PC-9 (cell line): ENCODE data around the gene CIZ1. TPM values are rescaled to one million over a fixed set of nuclear protein-coding genes. Genes with fewer than 3 reads are reported as not detected.

ENCODE experiments used
- BruUV-seq: library from RNA; stranded (reverse); fragments of 400-500 nt; replicated peaks from 2 replicates; lab custom pipeline; 2021; lab: Mats Ljungman, UMichigan
- CTCF ChIA-PET: fragments of 300-600 bp; sonication (Branson Sonifier 250); formaldehyde crosslinking; loops from one replicate; lab custom pipeline; 2022; ENCODE audit warnings: antibody characterized with exemption; lab: Charles Lee
- POLR2A ChIA-PET: fragments of 300-600 bp; sonication (Branson Sonifier 250); formaldehyde crosslinking; loops from one replicate; lab custom pipeline; 2022; ENCODE audit warnings: antibody characterized with exemption; ENCODE audit not compliant: unreplicated experiment; lab: Charles Lee
- DNase-seq, 2 experiments: peaks; one replicate each; pipeline versions ENCODE4 v3.0.0 to v3.0.0-alpha.2; 2015 to 2022; ENCODE audit warnings: mixed read lengths in 1 of 2
- H2AFZ ChIP-seq: fragments of 200-600 bp; sonication (generic); 2 replicates; pipeline ENCODE4 v1.8.1; 2017; ENCODE audit warnings: antibody characterized with exemption
- H3F3A ChIP-seq: fragments of 200-600 bp; sonication (generic); 2 replicates; pipeline ENCODE4 v1.8.1; 2017; ENCODE audit warnings: antibody characterized with exemption, mild to moderate bottlenecking, low read depth; ENCODE audit not compliant: insufficient read depth
- H3K27ac ChIP-seq: fragments of 200-600 bp; sonication (generic); 2 replicates; pipeline ENCODE4 v1.6.1; 2016; ENCODE audit warnings: mixed run types
- H3K27me3 ChIP-seq: fragments of 200-600 bp; sonication (generic); 2 replicates; pipeline ENCODE4 v1.6.1; 2016; ENCODE audit warnings: low read depth, mixed run types; ENCODE audit not compliant: insufficient read depth
- H3K36me3 ChIP-seq: fragments of 200-600 bp; sonication (generic); 2 replicates; pipeline ENCODE4 v1.6.1; 2016; ENCODE audit warnings: low read depth, mixed run types
- H3K4me1 ChIP-seq: fragments of 200-600 bp; sonication (generic); replicated peaks from 2 replicates; pipeline ENCODE4 v1.6.1; 2016; ENCODE audit warnings: mixed run types; ENCODE audit not compliant: insufficient read depth
- H3K4me2 ChIP-seq: fragments of 200-600 bp; sonication (generic); 2 replicates; pipeline ENCODE4 v1.6.1; 2017; ENCODE audit warnings: mixed run types
- H3K4me3 ChIP-seq: fragments of 200-600 bp; sonication (generic); 2 replicates; pipeline ENCODE4 v1.6.1; 2016; ENCODE audit warnings: mixed run types
- H3K79me2 ChIP-seq: fragments of 200-600 bp; sonication (generic); 2 replicates; pipeline ENCODE4 v1.6.1; 2017; ENCODE audit warnings: low read depth, mixed run types
- H3K9me2 ChIP-seq: fragments of 200-600 bp; sonication (generic); 2 replicates; pipeline ENCODE4 v1.8.1; 2017; ENCODE audit warnings: mild to moderate bottlenecking; ENCODE audit not compliant: insufficient read depth
- H3K9me3 ChIP-seq: fragments of 200-600 bp; sonication (generic); 2 replicates; pipeline ENCODE4 v1.8.1; 2016; ENCODE audit warnings: low read depth; ENCODE audit not compliant: insufficient read depth
- H4K20me1 ChIP-seq: fragments of 200-600 bp; sonication (generic); 2 replicates; pipeline ENCODE4 v1.8.1; 2017; ENCODE audit not compliant: insufficient read depth
- CTCF ChIP-seq: fragments of 200-600 bp; sonication (generic); conservative IDR thresholded peaks from 2 replicates; pipeline ENCODE4 v1.6.1; 2017; ENCODE audit warnings: mixed run types, antibody characterized with exemption, mild to moderate bottlenecking, moderate library complexity
- EZH2 ChIP-seq: fragments of 200-600 bp; sonication (generic); IDR thresholded peaks from 2 replicates; pipeline ENCODE4 v1.8.0; 2017; ENCODE audit warnings: antibody characterized with exemption, low read depth
- intact Hi-C: fragments of 100-400 bp; cut with micrococcal nuclease; formaldehyde crosslinking; loops from one replicate; pipeline ENCODE4 v1.10.0; 2022; ENCODE audit not compliant: unreplicated experiment
- total RNA-seq: library from RNA; stranded (reverse); gene quantifications from 2 replicates; pipeline ENCODE4 v1.2.3, GENCODE V29; 2021

CIZ1 gene
- total RNA-seq, 1 experiment from 2014 or later, result 213 TPM

- no peak overlapping the region for H3K4me2 ChIP-seq
- H3F3A ChIP-seq, result peaks cover 8% of the 10 kb centered on the region
- intact Hi-C loops, result no loop called here
- peaks cover 8% of the 10 kb centered on the region for H3K4me1 ChIP-seq
- H3K4me3 ChIP-seq, result no peak overlapping the region
- no peaks in the 10 kb centered on the region for H3K9me3 ChIP-seq
- BruUV-seq, result no TSS peak
- H3K36me3 ChIP-seq, result peaks cover 10% of the 10 kb centered on the region; the same call in 1 of the 2 replicates
- no peaks in the 10 kb centered on the region for H4K20me1 ChIP-seq
- no peak overlapping the region for H2AFZ ChIP-seq
- H3K27ac ChIP-seq, result no peak overlapping the region
- no peak for DNase-seq
- H3K27me3 ChIP-seq, result no peaks in the 10 kb centered on the region
- 0 out of 2 replicates have a peak, but pooled peaks cover 4% of the 10 kb centered on the region for H3K79me2 ChIP-seq
- TF ChIP-seq EZH2 (no peak), CTCF (no peak)
- ChIA-PET POLR2A (no interaction called here), CTCF (interaction anchor here (1.0 kb wide), 1 partner anchor 69 kb away, joined by 8 read pairs; no protein-coding TSS in a partner anchor)
- no peaks in the 10 kb centered on the region for H3K9me2 ChIP-seq
Observed at GRCh38 chr9:128187361-128187760, 4.0 kb downstream of the CIZ1 start.

GRCh38 chr9:128185979-128186965, 5.1 kb downstream of the CIZ1 start:
- H3K4me1 ChIP-seq, result peaks cover 8% of the 10 kb centered on the region; the same call in 1 of the 2 replicates
- ChIA-PET CTCF (interaction anchor here (1.0 kb wide), 1 partner anchor 68 kb away, joined by 8 read pairs; no protein-coding TSS in a partner anchor), POLR2A (interaction anchor here (0.6 kb wide), 2 partner anchors 50 to 120 kb away, joined by 4 to 18 read pairs; no protein-coding TSS in a partner anchor)
- H3K27me3 ChIP-seq, result no peaks in the 10 kb centered on the region
- DNase-seq, result no peak
- no peak for TF ChIP-seq CTCF
- TF ChIP-seq EZH2, result no peak
- no peaks in the 10 kb centered on the region for H3K9me2 ChIP-seq
- H3F3A ChIP-seq, result peaks cover 4% of the 10 kb centered on the region; the same call in 1 of the 2 replicates
- no peak overlapping the region for H2AFZ ChIP-seq
- 0 out of 2 replicates have a peak, but pooled peaks cover 4% of the 10 kb centered on the region for H3K79me2 ChIP-seq
- BruUV-seq, result no TSS peak
- H3K36me3 ChIP-seq, result peaks cover 10% of the 10 kb centered on the region; the same call in 1 of the 2 replicates
- H3K9me3 ChIP-seq, result no peaks in the 10 kb centered on the region
- H3K4me2 ChIP-seq, result no peak overlapping the region
- H3K27ac ChIP-seq, result no peak overlapping the region
- no peaks in the 10 kb centered on the region for H4K20me1 ChIP-seq
- H3K4me3 ChIP-seq, result no peak overlapping the region
- intact Hi-C loops, result no loop called here

- H3K9me2 ChIP-seq, result no peaks in the 10 kb centered on the region
- H3K79me2 ChIP-seq, result no peaks in the 10 kb centered on the region
- H2AFZ ChIP-seq, result no peak overlapping the region
- no peaks in the 10 kb centered on the region for H3K27me3 ChIP-seq
- no peaks in the 10 kb centered on the region for H3K9me3 ChIP-seq
- peaks cover 18% of the 10 kb centered on the region; the same call in 1 of the 2 replicates for H3K36me3 ChIP-seq
- no peaks in the 10 kb centered on the region for H4K20me1 ChIP-seq
- no peak for TF ChIP-seq CTCF
- TF ChIP-seq EZH2, result no peak
- H3K4me2 ChIP-seq, result no peak overlapping the region
- POLR2A ChIA-PET, result no interaction called here
- peaks cover 2% of the 10 kb centered on the region; the same call in 1 of the 2 replicates for H3K4me1 ChIP-seq
- no peak for DNase-seq
- no peak overlapping the region for H3K27ac ChIP-seq
- BruUV-seq, result no TSS peak
- H3K4me3 ChIP-seq, result no peak overlapping the region
- intact Hi-C loops, result no loop called here
- peaks cover 5% of the 10 kb centered on the region; the same call in 1 of the 2 replicates for H3F3A ChIP-seq
- CTCF ChIA-PET, result no interaction called here
Observed at GRCh38 chr9:128182893-128183588, 8.3 kb downstream of the CIZ1 start.
